Activated CD4-positive, alpha-beta T cell treated with anti-CD3 and anti-CD28 coated beads for 36 hours (primary cell): Measurements from ENCODE around the gene CEP250. TPM values are rescaled to one million over a fixed set of nuclear protein-coding genes. Genes with fewer than 3 reads are reported as not detected.
"Not testable (repeated sequence)": the region's sequence is repeated elsewhere in the genome, so short reads cannot be mapped to it uniquely, and the experiment has no call there.

Source experiments
- ATAC-seq: fragments of 200-7000 bp; cut with Tn5 transposase; one replicate; pipeline ENCODE4 v1.10.0; 2021; ENCODE audit warnings: mild to moderate bottlenecking, moderate library complexity
- CTCF ChIA-PET: fragments of 350-600 bp; sonication (Branson Sonifier 250); formaldehyde crosslinking; loops from one replicate; lab custom pipeline; 2021; ENCODE audit warnings: antibody characterized with exemption; lab: Charles Lee
- POLR2A ChIA-PET: fragments of 350-600 bp; sonication (Branson Sonifier 250); formaldehyde crosslinking; loops from one replicate; lab custom pipeline; 2021; ENCODE audit warnings: antibody characterized with exemption, inconsistent platforms; lab: Charles Lee
- DNase-seq: peaks from one replicate; pipeline ENCODE4 v3.0.0-alpha.2; 2020
- H3K27ac Mint-ChIP-seq: one replicate; pipeline ENCODE4 v1.8.0; 2021; ENCODE audit warnings: mixed read lengths
- H3K27me3 Mint-ChIP-seq: one replicate; pipeline ENCODE4 v1.8.0; 2021; ENCODE audit warnings: mixed read lengths
- H3K36me3 Mint-ChIP-seq: one replicate; pipeline ENCODE4 v1.8.0; 2021; ENCODE audit warnings: low read depth, mixed read lengths
- H3K4me1 Mint-ChIP-seq: one replicate; pipeline ENCODE4 v1.8.0; 2021; ENCODE audit warnings: mixed read lengths
- H3K4me3 Mint-ChIP-seq: one replicate; pipeline ENCODE4 v1.8.0; 2021; ENCODE audit warnings: mild to moderate bottlenecking, moderate library complexity, mixed read lengths
- H3K9me3 Mint-ChIP-seq: one replicate; pipeline ENCODE4 v1.8.0; 2021; ENCODE audit warnings: low read depth, mixed read lengths
- intact Hi-C, 2 experiments: fragments of 100-400 bp; cut with DNase I in 1 of 2; cut with micrococcal nuclease in 1 of 2; formaldehyde crosslinking; loops; one replicate each; pipeline versions ENCODE4 v1.14.2 to v1.15.1; 2022 to 2024; cut with DNase I, micrococcal nuclease
- total RNA-seq, 2 experiments: library from RNA; stranded (reverse); gene quantifications; one replicate each; pipeline ENCODE4 v1.2.3, GENCODE V29; 2021

Gene CEP250
- total RNA-seq, 2 experiments from 2014 or later, result 50.4 to 60.2 TPM

- ChIA-PET CTCF (interaction anchor here (0.8 to 5.1 kb wide), 8 partner anchors 7 to 500 kb away, joined by 3 to 37 read pairs (median 3); partner anchors contain the start of genes GDF5 and SCAND1), POLR2A (interaction anchor here (0.7 to 1.4 kb wide), 3 partner anchors 163 to 597 kb away, joined by 3 to 10 read pairs (median 3); partner anchors contain the start of genes NFS1 and ROMO1)
- ATAC-seq, result no peak
- H3K4me3 Mint-ChIP-seq, result peak overlapping the region; percentile 79
- no peak for DNase-seq
- H3K27ac Mint-ChIP-seq, result peak overlapping the region; percentile 97
- H3K36me3 Mint-ChIP-seq, result no peaks in the 10 kb centered on the region
- peaks cover 27% of the 10 kb centered on the region for H3K4me1 Mint-ChIP-seq
- H3K27me3 Mint-ChIP-seq, result no peaks in the 10 kb centered on the region
- no peaks in the 10 kb centered on the region for H3K9me3 Mint-ChIP-seq
- intact Hi-C loops, result loop anchor here (1.0 to 10.0 kb wide), 11 partner anchors 37 to 1121 kb away; partner anchors contain the start of genes EDEM2 (in 1 of the 2), GSS (in 1 of the 2), MYH7B (in 1 of the 2) and NCOA6 (in 1 of the 2)
Observed at GRCh38 chr20:35453647-35454046, 1.8 kb upstream of the CEP250 start.

GRCh38 chr20:35456700-35457099, 1.3 kb downstream of the CEP250 start:
- ChIA-PET POLR2A (interaction anchor here (0.6 to 1.3 kb wide), 5 partner anchors 10 to 1094 kb away, joined by 3 to 6 read pairs (median 5); partner anchors contain the start of gene ITCH), CTCF (interaction anchor here (0.5 to 5.1 kb wide), 9 partner anchors 7 to 526 kb away, joined by 3 to 37 read pairs (median 6); no protein-coding TSS in a partner anchor)
- DNase-seq, H3K27ac Mint-ChIP-seq, H3K9me3 Mint-ChIP-seq, ATAC-seq, H3K36me3 Mint-ChIP-seq, H3K4me3 Mint-ChIP-seq, H3K27me3 Mint-ChIP-seq: not testable (repeated sequence)
- intact Hi-C loops, result loop anchor here (5.0 to 10.0 kb wide), 3 partner anchors 161 to 1118 kb away; partner anchors contain the start of genes NCOA6 (in 1 of the 2), SPAG4 (in 1 of the 2) and TGIF2 (in 1 of the 2)
- peaks cover 27% of the 10 kb centered on the region for H3K4me1 Mint-ChIP-seq

- not testable (repeated sequence) for H3K9me3 Mint-ChIP-seq, H3K36me3 Mint-ChIP-seq, H3K27ac Mint-ChIP-seq, DNase-seq, ATAC-seq, H3K27me3 Mint-ChIP-seq, H3K4me3 Mint-ChIP-seq
- ChIA-PET CTCF (interaction anchor here (0.6 to 4.5 kb wide), 4 partner anchors 11 to 152 kb away, joined by 5 to 29 read pairs (median 14); no protein-coding TSS in a partner anchor), POLR2A (interaction anchor here (0.9 to 1.3 kb wide), 2 partner anchors 9 to 85 kb away, joined by 5 to 6 read pairs; no protein-coding TSS in a partner anchor)
- intact Hi-C loops, result loop anchor here (5.0 to 10.0 kb wide), 3 partner anchors 160 to 1117 kb away; partner anchors contain the start of genes NCOA6 (in 1 of the 2), SPAG4 (in 1 of the 2) and TGIF2 (in 1 of the 2)
- H3K4me1 Mint-ChIP-seq, result peaks cover 27% of the 10 kb centered on the region
Observed at GRCh38 chr20:35457539-35457938, 2.1 kb downstream of the CEP250 start.

- ATAC-seq, result no peak
- Mint-ChIP-seq H3K36me3 (peaks cover 5% of the 10 kb centered on the region), H3K27me3 (no peaks in the 10 kb centered on the region), H3K4me1 (peaks cover 27% of the 10 kb centered on the region), H3K9me3 (no peaks in the 10 kb centered on the region), H3K27ac (no peak overlapping the region), H3K4me3 (no peak overlapping the region)
- ChIA-PET CTCF (interaction anchor here (0.6 to 0.7 kb wide), 3 partner anchors 19 to 89 kb away, joined by 3 read pairs; no protein-coding TSS in a partner anchor), POLR2A (no interaction called here)
- intact Hi-C loops, result loop anchor here (5.0 to 10.0 kb wide), 3 partner anchors 159 to 1116 kb away; partner anchors contain the start of genes NCOA6 (in 1 of the 2), SPAG4 (in 1 of the 2) and TGIF2 (in 1 of the 2)
- DNase-seq, result no peak
Observed at GRCh38 chr20:35458388-35458787, 3.0 kb downstream of the CEP250 start.

- no peak for ATAC-seq
- DNase-seq, result no peak
- intact Hi-C loops, result loop anchor here (2.0 to 10.0 kb wide), 5 partner anchors 141 to 423 kb away; no protein-coding TSS in a partner anchor
- Mint-ChIP-seq H3K4me1 (peaks cover 15% of the 10 kb centered on the region), H3K27me3 (no peaks in the 10 kb centered on the region), H3K36me3 (peaks cover 7% of the 10 kb centered on the region), H3K4me3 (no peak overlapping the region), H3K27ac (no peak overlapping the region), H3K9me3 (no peaks in the 10 kb centered on the region)
- CTCF ChIA-PET, result interaction anchor here (0.6 to 3.4 kb wide), 5 partner anchors 9 to 423 kb away, joined by 3 to 17 read pairs (median 3); no protein-coding TSS in a partner anchor
- POLR2A ChIA-PET, result no interaction called here
Observed at GRCh38 chr20:35461620-35462019, 6.2 kb downstream of the CEP250 start.

- H3K36me3 Mint-ChIP-seq, result peaks cover 7% of the 10 kb centered on the region
- ATAC-seq, result no peak
- H3K9me3 Mint-ChIP-seq, result no peaks in the 10 kb centered on the region
- no peak overlapping the region for H3K4me3 Mint-ChIP-seq
- ChIA-PET CTCF (interaction anchor here (0.7 to 4.6 kb wide), 8 partner anchors 8 to 280 kb away, joined by 3 to 37 read pairs (median 3); partner anchors contain the start of gene CEP250), POLR2A (no interaction called here)
- intact Hi-C loops, result loop anchor here (2.0 to 10.0 kb wide), 5 partner anchors 140 to 422 kb away; no protein-coding TSS in a partner anchor
- no peaks in the 10 kb centered on the region for H3K27me3 Mint-ChIP-seq
- no peak overlapping the region for H3K27ac Mint-ChIP-seq
- peaks cover 10% of the 10 kb centered on the region for H3K4me1 Mint-ChIP-seq
- DNase-seq, result no peak
Observed at GRCh38 chr20:35462351-35462750, 7.0 kb downstream of the CEP250 start.

- POLR2A ChIA-PET, result no interaction called here
- no peak overlapping the region for H3K27ac Mint-ChIP-seq
- intact Hi-C loops, result loop anchor here (2.0 to 10.0 kb wide), 5 partner anchors 139 to 421 kb away; no protein-coding TSS in a partner anchor
- ATAC-seq (peak; percentile 90), DNase-seq (peak; percentile 67)
- H3K9me3 Mint-ChIP-seq, result no peaks in the 10 kb centered on the region
- no peaks in the 10 kb centered on the region for H3K27me3 Mint-ChIP-seq
- peaks cover 9% of the 10 kb centered on the region for H3K36me3 Mint-ChIP-seq
- CTCF ChIA-PET, result interaction anchor here (0.6 to 4.6 kb wide), 22 partner anchors 10 to 808 kb away, joined by 3 to 37 read pairs (median 3); partner anchors contain the start of gene CEP250
- no peaks in the 10 kb centered on the region for H3K4me1 Mint-ChIP-seq
- no peak overlapping the region for H3K4me3 Mint-ChIP-seq
Observed at GRCh38 chr20:35463455-35464300, 8.3 kb downstream of the CEP250 start.

GRCh38 chr20:35465976-35466375, 10.6 kb downstream of the CEP250 start:
- POLR2A ChIA-PET, result interaction anchor here (0.7 to 1.9 kb wide), 2 partner anchors 9 to 11 kb away, joined by 6 to 10 read pairs; partner anchors contain the start of gene CEP250
- intact Hi-C loops, result loop anchor here in 1 of 2 experiments (10.0 kb wide), 2 partner anchors 239 to 419 kb away; no protein-coding TSS in a partner anchor
- Mint-ChIP-seq H3K4me1 (no peaks in the 10 kb centered on the region), H3K36me3 (peaks cover 12% of the 10 kb centered on the region), H3K9me3 (no peaks in the 10 kb centered on the region), H3K4me3 (no peak overlapping the region), H3K27me3 (no peaks in the 10 kb centered on the region), H3K27ac (no peak overlapping the region)
- CTCF ChIA-PET, result interaction anchor here (0.6 to 4.6 kb wide), 6 partner anchors 12 to 673 kb away, joined by 3 to 37 read pairs (median 4); partner anchors contain the start of gene CEP250
- DNase-seq (no peak), ATAC-seq (no peak)

GRCh38 chr20:35466856-35467255, 11.5 kb downstream of the CEP250 start:
- H3K27ac Mint-ChIP-seq, result no peak overlapping the region
- ChIA-PET CTCF (interaction anchor here (1.2 to 1.4 kb wide), 3 partner anchors 19 to 41 kb away, joined by 4 to 6 read pairs (median 4); no protein-coding TSS in a partner anchor), POLR2A (interaction anchor here (0.7 to 1.9 kb wide), 2 partner anchors 10 to 12 kb away, joined by 6 to 10 read pairs; partner anchors contain the start of gene CEP250)
- no peak for ATAC-seq
- intact Hi-C loops, result loop anchor here in 1 of 2 experiments (10.0 kb wide), 2 partner anchors 238 to 418 kb away; no protein-coding TSS in a partner anchor
- no peaks in the 10 kb centered on the region for H3K4me1 Mint-ChIP-seq
- peaks cover 12% of the 10 kb centered on the region for H3K36me3 Mint-ChIP-seq
- no peak for DNase-seq
- H3K9me3 Mint-ChIP-seq, result no peaks in the 10 kb centered on the region
- H3K27me3 Mint-ChIP-seq, result no peaks in the 10 kb centered on the region
- no peak overlapping the region for H3K4me3 Mint-ChIP-seq
